NCI-H2196 (cell line): ENCODE results near the gene CATSPER2.
"Not testable (repeated sequence)": the region's sequence is repeated elsewhere in the genome, so short reads cannot be mapped to it uniquely, and the experiment has no call there.

Experiments used
- DNase-seq: peaks from one replicate; lab custom pipeline; 2025; ENCODE audit not compliant: unreplicated experiment; lab: John Stamatoyannopoulos, UW

The CATSPER2 gene

GRCh38 chr15:43648649-43649429 is at the start of gene CATSPER2:
TSS of gene CATSPER2 (minus strand) at chr15:43648844. CDS start at chr15:43648061, 783 bp downstream.
- DNase-seq: no peak

GRCh38 chr15:43693148-43694022 is 44.7 kb upstream of the CATSPER2 start, which contains the start of gene CKMT1A:
TSS of gene CKMT1A (plus strand) at chr15:43693859. CDS start at chr15:43694051, 192 bp downstream.
- DNase-seq: not testable (repeated sequence)

- DNase-seq: not testable (repeated sequence)
These were observed 44.0 kb upstream of the CATSPER2 start for GRCh38 chr15:43692679-43693078.

- DNase-seq: not testable (repeated sequence)
These were observed 41.1 kb upstream of the CATSPER2 start for GRCh38 chr15:43689604-43690301.

GRCh38 chr15:43674175-43674574 is 25.5 kb upstream of the CATSPER2 start:
- DNase-seq: not testable (repeated sequence)

GRCh38 chr15:43666177-43666576 is 17.5 kb upstream of the CATSPER2 start:
- DNase-seq: not testable (repeated sequence)

- DNase-seq: not testable (repeated sequence)
These were observed 14.7 kb upstream of the CATSPER2 start for GRCh38 chr15:43663333-43663732.

- DNase-seq: not testable (repeated sequence)
These were observed 13.6 kb upstream of the CATSPER2 start for GRCh38 chr15:43662293-43662692.

- not testable (repeated sequence) for DNase-seq
These were observed 11.1 kb upstream of the CATSPER2 start for GRCh38 chr15:43659727-43660126.

- DNase-seq: not testable (repeated sequence)
These were observed 834 bp upstream of the CATSPER2 start for GRCh38 chr15:43649430-43649926.

- not testable (repeated sequence) for DNase-seq
These were observed 10.0 kb downstream of the CATSPER2 start for GRCh38 chr15:43638464-43639204.

- DNase-seq: not testable (repeated sequence)
These were observed 21.7 kb downstream of the CATSPER2 start for GRCh38 chr15:43626937-43627336.

GRCh38 chr15:43625106-43625505 is 23.5 kb downstream of the CATSPER2 start:
- DNase-seq: no peak

- peak; percentile 2 for DNase-seq
These were observed 26.4 kb downstream of the CATSPER2 start for GRCh38 chr15:43622068-43622799.

- DNase-seq: not testable (repeated sequence)
These were observed 29.9 kb downstream of the CATSPER2 start, which contains the start of gene STRC for GRCh38 chr15:43618700-43619099. TSS of gene STRC (minus strand) at chr15:43618800. CDS start at chr15:43618722, 78 bp downstream.

- DNase-seq: not testable (repeated sequence)
These were observed 30.9 kb downstream of the CATSPER2 start for GRCh38 chr15:43617750-43618149.

GRCh38 chr15:43602233-43602632 is 46.4 kb downstream of the CATSPER2 start:
- not testable (repeated sequence) for DNase-seq

- not testable (repeated sequence) for DNase-seq
These were observed 48.4 kb downstream of the CATSPER2 start for GRCh38 chr15:43600200-43600599.

GRCh38 chr15:43599131-43599530 is 49.5 kb downstream of the CATSPER2 start:
- not testable (repeated sequence) for DNase-seq
